Measurements from ENCODE around the gene THADA.
"Not testable (repeated sequence)": the region's sequence is repeated elsewhere in the genome, so short reads cannot be mapped to it uniquely, and the experiment has no call there.

THADA gene

GRCh38 chr2:43540021-43540779, 55.6 kb downstream of the THADA start:
- DNase-seq, result no peak

DNA sequence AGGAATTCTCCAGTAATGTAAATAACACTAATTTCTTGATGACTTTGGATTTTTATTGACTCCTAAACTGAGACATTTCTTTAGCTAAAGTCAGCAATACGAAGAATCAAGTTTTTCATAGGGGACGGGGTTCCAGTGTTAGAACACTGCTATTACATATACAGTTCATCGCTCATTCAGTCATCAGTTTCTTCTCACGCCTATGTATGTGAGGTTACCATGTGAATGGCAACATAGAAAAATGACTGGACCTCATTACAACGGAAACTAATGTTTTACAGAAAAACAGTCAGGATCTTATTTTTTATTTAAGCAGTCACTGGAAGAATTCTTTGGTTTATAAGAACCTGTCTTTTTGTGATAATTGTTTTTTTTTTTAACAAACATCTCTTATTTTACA, 56.4 kb downstream of the THADA start:
- DNase-seq, result no peak

DNA sequence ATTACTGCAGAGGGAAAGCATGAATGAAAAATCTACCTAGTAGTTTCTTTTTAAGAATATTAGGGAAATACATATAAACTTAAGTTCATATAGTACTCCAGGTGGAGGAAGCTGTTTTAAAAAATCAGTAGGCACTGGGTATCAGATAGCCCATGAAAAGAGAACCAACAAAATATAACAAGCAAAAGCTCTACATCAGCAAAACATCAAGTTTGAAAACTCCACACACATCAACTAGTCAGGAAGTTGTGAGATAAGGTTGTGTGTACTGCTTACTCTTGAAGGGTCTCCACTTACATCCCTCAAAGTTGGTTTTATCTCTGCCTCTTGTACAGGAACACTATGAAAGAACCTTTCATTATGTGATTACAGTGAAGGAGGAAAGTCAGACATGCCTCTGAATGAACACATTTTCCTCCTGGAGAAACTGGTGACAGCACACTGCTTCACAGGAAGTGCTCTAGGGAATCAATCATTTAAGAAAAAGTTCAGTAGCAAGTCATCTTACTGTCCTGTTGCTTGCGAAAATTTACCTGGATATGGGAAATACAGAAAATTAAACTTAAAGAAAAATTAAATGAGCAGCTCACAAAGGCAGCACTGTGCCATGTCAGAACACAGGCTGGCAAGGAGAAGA, 57.7 kb downstream of the THADA start:
- no peak for DNase-seq

DNA sequence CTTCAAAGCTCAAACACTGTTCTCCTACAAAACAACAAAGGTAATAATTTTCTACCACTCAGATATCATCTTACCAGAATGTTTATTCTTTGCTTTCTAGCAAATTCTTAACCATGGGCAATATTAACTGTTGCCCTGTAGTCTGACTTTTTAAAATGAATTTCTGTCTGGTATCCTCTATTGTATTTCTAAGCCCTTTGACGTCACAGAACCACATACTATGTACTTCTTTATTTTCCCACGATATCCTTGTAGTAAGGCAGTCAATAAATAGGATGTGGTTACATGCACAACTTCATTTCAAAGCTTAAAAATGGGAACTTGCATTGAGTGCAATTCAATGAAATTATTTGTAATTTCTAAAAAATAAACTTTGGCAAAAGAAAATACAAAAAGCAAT, 58.7 kb downstream of the THADA start:
- DNase-seq, result no peak

- DNase-seq, result no peak
Observed at GRCh38 chr2:43534569-43534968, 61.3 kb downstream of the THADA start.

GRCh38 chr2:43532572-43532971, 63.3 kb downstream of the THADA start:
- not testable (repeated sequence) for DNase-seq

GRCh38 chr2:43531251-43531650, 64.6 kb downstream of the THADA start:
- no peak for DNase-seq

- DNase-seq, result no peak
Observed at GRCh38 chr2:43526994-43527393, 68.8 kb downstream of the THADA start.

GRCh38 chr2:43525506-43525905, 70.3 kb downstream of the THADA start:
- DNase-seq, result no peak

DNA sequence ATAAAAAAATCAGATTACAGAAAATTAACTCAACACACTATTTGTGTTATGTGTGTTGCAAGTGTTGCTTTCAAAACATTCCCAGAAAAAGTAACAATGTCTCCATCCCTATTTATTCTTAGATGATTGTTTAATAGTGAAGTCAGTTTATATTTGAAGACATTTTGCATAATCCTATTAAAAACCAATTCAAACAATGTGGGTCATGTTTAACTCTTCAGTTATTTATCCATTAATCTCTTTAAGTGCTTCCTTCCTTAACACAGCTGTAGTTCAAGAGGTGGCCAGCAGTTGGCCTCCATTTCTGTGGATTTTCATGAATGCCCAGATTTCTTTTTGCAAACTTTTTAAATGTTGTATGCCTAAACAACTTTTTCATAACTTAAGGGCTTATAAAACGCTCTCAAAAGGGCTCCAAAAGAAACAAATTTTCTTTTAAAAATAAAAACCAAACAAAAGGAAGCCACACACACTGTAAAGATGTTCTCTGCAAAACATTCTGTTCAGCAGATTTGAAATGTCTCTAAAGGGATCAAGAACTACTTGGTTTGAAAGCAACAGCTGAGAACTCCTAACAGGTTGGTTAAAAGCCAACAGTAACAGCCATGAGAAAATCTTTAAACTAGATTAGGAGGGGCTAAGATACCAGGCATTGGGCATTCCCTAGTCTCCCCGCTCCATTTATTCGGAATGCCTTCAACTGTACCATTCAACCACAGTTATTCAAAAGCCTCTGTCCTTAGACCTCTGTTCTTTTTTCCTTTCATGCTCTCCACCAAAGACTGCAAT, 71.5 kb downstream of the THADA start:
- DNase-seq, result no peak

GRCh38 chr2:43522177-43522576, 73.7 kb downstream of the THADA start:
- no peak for DNase-seq

DNA sequence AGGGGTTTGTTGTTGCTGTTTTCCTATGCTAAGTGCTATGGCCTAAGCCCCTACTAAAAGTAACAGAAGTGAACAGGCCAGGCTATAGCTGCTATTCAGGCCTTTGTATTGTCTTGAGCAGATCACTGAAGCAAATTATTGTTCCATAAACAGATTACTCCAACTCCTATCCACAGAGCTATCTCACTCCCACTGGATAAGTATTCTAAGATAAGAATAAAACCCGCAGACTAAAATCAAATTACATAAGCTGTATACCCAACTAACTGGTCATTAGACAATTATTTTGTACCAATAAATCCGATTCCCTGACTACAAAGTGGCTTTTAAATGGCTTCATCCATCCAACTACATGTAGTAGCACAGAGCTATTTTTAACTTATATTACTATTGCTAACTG, 74.3 kb downstream of the THADA start:
- no peak for DNase-seq

DNA sequence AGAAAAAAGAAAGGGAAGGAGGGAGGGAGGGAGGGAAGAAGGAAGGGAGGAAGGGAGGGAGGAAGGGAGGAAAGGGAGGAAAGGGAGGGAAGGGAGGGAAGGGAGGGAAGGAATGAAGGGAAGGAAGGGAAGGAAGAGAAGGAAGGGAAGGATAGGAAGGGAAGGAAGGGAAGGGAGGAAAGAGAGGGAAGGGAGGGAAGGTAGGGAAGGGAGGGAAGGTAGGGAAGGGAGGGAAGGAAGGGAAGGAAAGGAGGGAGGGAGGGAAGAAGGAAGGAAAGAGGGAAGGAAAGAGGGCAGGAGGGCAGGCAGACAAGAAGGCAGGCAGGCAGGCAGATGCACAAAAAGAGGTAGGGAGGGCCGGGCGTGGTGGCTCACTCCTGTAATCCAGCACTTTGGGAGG, 74.9 kb downstream of the THADA start:
- DNase-seq, result no peak

DNA sequence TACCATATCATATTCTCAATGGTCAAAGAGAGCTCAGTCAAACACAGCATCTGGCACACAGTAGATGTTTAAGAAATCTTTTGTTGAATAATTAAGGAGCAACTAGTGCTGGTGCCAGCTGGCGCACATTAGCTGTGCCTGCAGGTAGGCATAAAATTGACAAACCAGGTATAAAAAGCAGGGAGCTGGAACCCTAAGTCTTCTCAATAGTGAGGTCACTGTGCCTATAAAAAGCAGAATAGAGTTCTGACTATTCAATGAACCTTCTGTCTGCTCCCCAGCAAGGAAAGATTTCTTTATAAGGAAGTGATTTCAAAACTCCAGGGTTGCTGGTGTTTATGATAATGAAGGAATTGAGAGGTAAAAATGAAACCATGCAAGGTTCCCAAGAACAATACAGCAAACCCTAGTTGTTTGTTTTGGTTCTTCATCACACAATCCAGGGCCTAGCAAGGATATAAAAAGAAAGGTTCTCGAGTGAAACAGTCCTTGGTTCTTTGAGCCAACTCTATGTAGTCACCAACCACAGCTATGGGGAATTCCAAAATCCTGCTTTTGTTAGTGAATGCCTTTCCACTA, 76.1 kb downstream of the THADA start:
- no peak for DNase-seq

DNA sequence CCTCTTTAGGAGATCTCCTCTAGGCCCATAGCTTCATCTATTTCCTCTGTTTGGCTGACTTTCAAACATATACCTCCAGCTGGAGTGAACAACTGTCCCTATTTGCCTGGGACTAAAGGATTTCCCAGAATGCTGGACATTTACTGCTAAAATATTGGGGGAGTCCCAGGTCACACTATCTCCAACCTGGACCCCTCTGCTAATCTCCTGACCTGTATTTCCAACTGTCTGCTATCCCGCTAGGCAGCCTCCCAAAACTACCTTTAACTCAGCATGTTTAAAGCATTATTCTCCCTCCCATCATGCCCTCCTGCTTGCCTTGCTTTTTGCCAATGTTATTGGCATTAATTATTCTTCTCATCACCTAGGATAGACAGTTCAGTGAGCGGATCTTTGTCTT, 77.1 kb downstream of the THADA start:
- no peak for DNase-seq

GRCh38 chr2:43518181-43518580, 77.7 kb downstream of the THADA start:
- no peak for DNase-seq

DNA sequence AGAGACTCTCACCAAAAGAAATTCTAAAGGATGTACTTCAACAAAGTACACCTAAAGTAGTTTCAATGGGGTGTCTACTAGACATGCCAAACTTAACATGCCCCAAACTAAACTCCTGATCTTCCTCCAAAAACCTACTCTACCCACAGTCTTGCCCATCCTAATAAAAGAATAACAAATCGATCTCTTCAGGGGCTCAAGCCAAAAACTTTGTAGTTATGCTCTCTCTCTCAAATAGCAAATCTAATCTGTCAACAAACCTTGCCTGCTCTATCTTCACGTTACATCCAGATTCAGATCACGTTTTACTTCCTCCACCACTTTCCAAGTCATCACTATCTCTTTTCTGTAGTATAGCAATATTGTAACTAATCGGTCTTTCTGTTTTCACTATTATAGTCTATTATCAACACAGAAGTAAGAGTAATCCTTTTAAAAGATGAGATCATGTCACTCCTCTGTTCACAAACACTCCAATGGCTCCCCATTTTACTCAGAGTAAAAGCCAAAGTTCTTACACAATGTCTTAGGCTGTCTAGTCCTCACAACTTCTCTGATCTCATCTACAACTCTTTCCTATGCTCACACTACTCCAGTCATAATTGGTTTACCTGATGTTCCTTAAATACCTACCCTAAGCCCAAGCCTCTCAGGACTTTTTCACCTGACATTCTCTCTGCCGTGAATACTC, 79.9 kb downstream of the THADA start:
- no peak for DNase-seq

DNA sequence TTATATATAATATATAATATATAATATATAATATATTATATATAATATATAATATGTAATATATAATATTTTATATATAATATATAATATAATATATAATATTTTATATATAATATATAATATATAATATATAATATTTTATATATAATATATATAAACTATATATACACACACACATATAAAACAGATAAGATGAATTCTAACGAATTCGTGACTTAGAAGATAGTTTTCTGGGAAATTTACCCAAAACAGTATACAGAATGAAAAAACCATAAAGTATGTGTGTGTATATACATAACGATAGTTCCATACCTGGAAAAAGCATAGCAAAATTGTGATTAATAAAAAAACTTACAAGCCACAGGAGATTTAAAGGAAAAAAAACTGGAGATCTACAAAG, 80.6 kb downstream of the THADA start:
- DNase-seq, result no peak

GRCh38 chr2:43513796-43514195, 82.0 kb downstream of the THADA start:
- DNase-seq, result no peak

DNA sequence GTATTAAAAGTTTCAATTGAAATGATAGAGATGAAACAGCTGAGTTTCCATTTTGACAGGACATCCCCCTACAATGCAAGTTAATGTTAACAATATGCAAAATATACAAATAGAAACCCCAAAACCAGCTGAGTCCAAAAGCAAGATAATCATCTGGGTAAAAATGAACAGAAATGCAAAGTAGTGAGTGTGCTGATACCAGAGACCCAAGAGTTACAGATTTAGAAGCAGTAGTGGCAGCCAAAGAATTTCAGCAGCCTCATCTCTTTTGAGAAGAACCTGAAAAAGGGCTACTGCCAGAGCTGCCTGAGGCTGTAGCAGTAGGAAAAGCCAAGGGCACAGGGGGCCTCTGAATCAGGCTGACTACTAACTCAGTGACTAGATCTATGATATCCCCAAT, 82.6 kb downstream of the THADA start:
- no peak for DNase-seq

DNA sequence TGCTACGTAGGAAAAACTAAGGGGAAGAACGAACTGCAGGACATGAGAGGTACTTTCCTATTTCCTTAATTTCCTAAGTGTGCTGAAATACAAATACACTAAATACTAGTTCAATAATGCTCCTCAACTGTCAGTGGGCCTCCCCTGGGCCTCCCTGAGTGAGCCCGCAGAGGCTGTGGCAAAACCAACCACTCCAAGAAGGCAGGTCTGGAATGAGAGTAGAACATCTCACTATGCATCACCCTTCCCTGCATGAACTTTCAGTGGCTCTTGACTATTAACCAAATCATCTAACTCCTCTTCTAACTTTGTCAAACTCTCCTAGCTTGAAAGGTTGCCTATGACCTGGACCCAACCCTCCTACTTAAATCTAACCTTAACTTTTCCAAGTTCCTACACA, 84.6 kb downstream of the THADA start:
- no peak for DNase-seq

- no peak for DNase-seq
Observed at GRCh38 chr2:43509886-43510285, 86.0 kb downstream of the THADA start.

GRCh38 chr2:43508209-43508608, 87.6 kb downstream of the THADA start:
- no peak for DNase-seq
